Transverse colon (tissue), 4 donors: ENCODE measurements around the gene DAAM1. TPM values are rescaled to one million over a fixed set of nuclear protein-coding genes. Genes with fewer than 3 reads are reported as not detected.

Experiments used
- DNase-seq: peaks from one replicate; pipeline ENCODE4 v3.0.0-alpha.2; 2019
- H3K27ac ChIP-seq, 4 donors: fragments of 200-600 bp; sonication (generic); 2 replicates each; pipeline ENCODE4 v1.5.1; 2016 to 2018; ENCODE audit warnings: inconsistent platforms in 4 of 4
- H3K27me3 ChIP-seq: fragments of 200-600 bp; sonication (generic); 2 replicates; pipeline ENCODE4 v1.5.1; 2017; ENCODE audit warnings: inconsistent platforms
- H3K36me3 ChIP-seq, 4 donors: fragments of 200-600 bp; sonication (generic); 2 replicates each; pipeline ENCODE4 v1.5.1; 2017 to 2019; ENCODE audit warnings: inconsistent platforms in 4 of 4
- H3K4me1 ChIP-seq, 4 donors: fragments of 200-600 bp; sonication (generic); 2 replicates each; pipeline ENCODE4 v1.5.1; 2017 to 2020; ENCODE audit warnings: inconsistent platforms in 4 of 4
- H3K4me3 ChIP-seq, 4 donors: fragments of 200-600 bp; sonication (generic); 1 replicate in 1 of 4; 2 replicates in 3 of 4; pipeline versions ENCODE4 v1.5.1 to v1.6.1; 2017 to 2019; ENCODE audit warnings: inconsistent platforms in 4 of 4
- H3K9me3 ChIP-seq, 2 donors: fragments of 200-600 bp; sonication (generic); 2 replicates each; pipeline ENCODE4 v1.5.1; 2017 to 2019; ENCODE audit warnings: inconsistent platforms in 2 of 2
- CTCF ChIP-seq, 5 experiments: fragments of 200-600 bp in 3 of 5; fragments of 450-650 bp in 2 of 5; sonication (generic) in 3 of 5; IDR thresholded peaks; 1 replicate in 2 of 5; 2 replicates in 3 of 5; pipeline ENCODE4 v1.5.1; 2016 to 2017; ENCODE audit warnings: antibody characterized with exemption in 5 of 5, inconsistent platforms in 3 of 5, mild to moderate bottlenecking in 2 of 5, moderate library complexity in 1 of 5
- EP300 ChIP-seq: sonication (generic); formaldehyde crosslinking; IDR thresholded peaks from one replicate; pipeline ENCODE4 v1.6.1; 2017; ENCODE audit warnings: antibody characterized with exemption, low read depth
- POLR2A ChIP-seq: fragments of 450-650 bp; IDR thresholded peaks from one replicate; pipeline ENCODE4 v1.6.1; 2016; ENCODE audit warnings: antibody characterized with exemption, mild to moderate bottlenecking, moderate library complexity
- POLR2AphosphoS5 ChIP-seq, 3 donors: sonication (generic); formaldehyde crosslinking; IDR thresholded peaks; one replicate each; pipeline ENCODE4 v1.6.1; 2016; ENCODE audit warnings: antibody characterized with exemption in 3 of 3
- WGBS, 2 donors: methylation state at CpG; one replicate each; pipeline ENCODE4 v1.1.5; 2018; ENCODE audit warnings: low coverage in 1 of 2; 5-methylcytosine and 5-hydroxymethylcytosine counted together
- in situ Hi-C, 4 donors: fragments of 200-750 bp; cut with MboI; loops; one replicate each; pipeline versions ENCODE4 v1.15.0 to v1.15.1; 2017; ENCODE audit warnings: low sequenced_read_pairs in 3 of 4, low pct_ligation_motif_present in 1 of 4, low pct_unique_long_range_greater_than_20kb in 1 of 4
- intact Hi-C: fragments of 100-400 bp; cut with DNase I; formaldehyde crosslinking; loops from one replicate; pipeline ENCODE4 v1.15.1; 2023; ENCODE audit warnings: low total_unique reads
- total RNA-seq, 4 donors: library from RNA; depleted of rRNA; stranded (reverse); fragments of >200 nt; gene quantifications; one replicate each; pipeline ENCODE4 v1.1.0, GENCODE V29; 2016

Gene DAAM1
- total RNA-seq, 4 donors from 2014 or later: 23.9 to 44.5 (median 42.8) TPM

- H3K36me3 ChIP-seq: no peaks in the 10 kb centered on the region
- no peaks in the 10 kb centered on the region for H3K9me3 ChIP-seq
- H3K4me1 ChIP-seq: no peaks in the 10 kb centered on the region
- no peak overlapping the region for H3K27ac ChIP-seq
- intact Hi-C loops: no loop called here
- in situ Hi-C loops: no loop called here
- 80 to 90% methylated on average over 1 of the region's 1 CpG for WGBS, 2 donors
- H3K4me3 ChIP-seq: no peak overlapping the region
- H3K27me3 ChIP-seq: no peaks in the 10 kb centered on the region
- DNase-seq: no peak
- TF ChIP-seq POLR2AphosphoS5 (IDR thresholded peaks at IDR 0.05) (no peak), CTCF (IDR thresholded peaks at IDR 0.05) (no peak), POLR2A (no peak), EP300 (no peak)
Observed at GRCh38 chr14:59159169-59159568, 29.3 kb upstream of the DAAM1 start.

- H3K36me3 ChIP-seq: no peaks in the 10 kb centered on the region
- in situ Hi-C loops: no loop called here
- no peaks in the 10 kb centered on the region for H3K4me1 ChIP-seq
- 74 to 85% methylated on average over 4 to 5 of the region's 5 CpGs for WGBS, 2 donors
- H3K27me3 ChIP-seq: no peaks in the 10 kb centered on the region
- no peak for DNase-seq
- H3K9me3 ChIP-seq: no peaks in the 10 kb centered on the region
- no peak for TF ChIP-seq POLR2AphosphoS5 (IDR thresholded peaks at IDR 0.05)
- no peak for TF ChIP-seq CTCF (IDR thresholded peaks at IDR 0.05)
- no peak for TF ChIP-seq POLR2A
- no peak for TF ChIP-seq EP300
- no peak overlapping the region for H3K27ac ChIP-seq
- H3K4me3 ChIP-seq: no peak overlapping the region
- intact Hi-C loops: no loop called here
Observed at GRCh38 chr14:59160506-59160905, 28.0 kb upstream of the DAAM1 start.

- WGBS, 2 donors: 43 to 66% methylated on average over 1 to 7 of the region's 7 CpGs
- TF ChIP-seq EP300 (no peak), POLR2AphosphoS5 (IDR thresholded peaks at IDR 0.05) (peak in 1 of 3 donors; percentile 13), POLR2A (no peak)
- Histone ChIP-seq H3K4me1 (no peaks in the 10 kb centered on the region), H3K36me3 (no peaks in the 10 kb centered on the region), H3K9me3 (no peaks in the 10 kb centered on the region), H3K27ac (no peak overlapping the region), H3K27me3 (no peaks in the 10 kb centered on the region), H3K4me3 (no peak overlapping the region)
- intact Hi-C loops: no loop called here
- in situ Hi-C loops: no loop called here
- DNase-seq: no peak
Observed at GRCh38 chr14:59161561-59162175, 26.8 kb upstream of the DAAM1 start.

- no peak for DNase-seq
- in situ Hi-C loops (no loop called here), intact Hi-C loops (no loop called here)
- Histone ChIP-seq H3K36me3 (no peaks in the 10 kb centered on the region), H3K9me3 (no peaks in the 10 kb centered on the region), H3K4me1 (no peaks in the 10 kb centered on the region), H3K27me3 (no peaks in the 10 kb centered on the region), H3K27ac (no peak overlapping the region), H3K4me3 (no peak overlapping the region)
- TF ChIP-seq EP300: no peak
- TF ChIP-seq POLR2A: no peak
- TF ChIP-seq CTCF (IDR thresholded peaks at IDR 0.05): no peak
- TF ChIP-seq POLR2AphosphoS5 (IDR thresholded peaks at IDR 0.05): no peak
- WGBS, 2 donors: 92 to 96% methylated on average over 2 to 3 of the region's 3 CpGs
Observed at GRCh38 chr14:59166258-59166657, 22.2 kb upstream of the DAAM1 start.

- H3K4me1 ChIP-seq: no peaks in the 10 kb centered on the region
- H3K27ac ChIP-seq: no peak overlapping the region
- no peak overlapping the region for H3K4me3 ChIP-seq
- intact Hi-C loops (no loop called here), in situ Hi-C loops (no loop called here)
- DNase-seq: no peak
- 71 to 90% methylated on average over 2 to 3 of the region's 3 CpGs for WGBS, 2 donors
- no peaks in the 10 kb centered on the region for H3K27me3 ChIP-seq
- no peaks in the 10 kb centered on the region for H3K9me3 ChIP-seq
- H3K36me3 ChIP-seq: no peaks in the 10 kb centered on the region
- TF ChIP-seq POLR2AphosphoS5 (IDR thresholded peaks at IDR 0.05) (no peak), CTCF (IDR thresholded peaks at IDR 0.05) (no peak), EP300 (no peak), POLR2A (no peak)
Observed at GRCh38 chr14:59175404-59175803, 13.1 kb upstream of the DAAM1 start.
